GM12872 (cell line): ENCODE data around the gene UNC45A.

ENCODE experiments used
- TF ChIP-seq, protein P1 (sequence below): IDR thresholded peaks from 3 replicates; pipeline ENCODE4 v1.5.1; 2011; ENCODE audit warnings: low read depth, mild to moderate bottlenecking, low read length, moderate library complexity; ENCODE audit not compliant: insufficient read depth

UNC45A gene

DNA sequence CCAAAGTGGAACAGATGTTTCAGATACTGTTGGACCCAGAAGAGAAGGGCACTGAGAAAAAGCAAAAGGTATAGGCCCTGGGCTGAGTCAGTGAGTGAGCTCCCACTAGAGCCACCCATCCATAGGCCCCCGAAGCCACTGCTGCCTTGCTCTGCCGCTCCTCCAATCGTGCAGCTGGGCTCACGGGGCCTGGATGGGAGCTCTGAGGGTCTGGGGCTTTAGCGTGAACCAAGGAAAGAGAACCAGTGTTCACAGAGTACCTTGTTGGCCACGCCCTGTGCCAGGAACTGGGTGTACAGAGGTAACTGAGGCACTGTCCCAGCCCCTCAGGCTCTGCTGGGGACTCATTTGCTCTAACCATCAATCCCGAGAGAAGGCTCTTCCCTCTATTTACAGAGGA lies 4.7 kb downstream of the UNC45A start:
- TF ChIP-seq, protein P1, sequence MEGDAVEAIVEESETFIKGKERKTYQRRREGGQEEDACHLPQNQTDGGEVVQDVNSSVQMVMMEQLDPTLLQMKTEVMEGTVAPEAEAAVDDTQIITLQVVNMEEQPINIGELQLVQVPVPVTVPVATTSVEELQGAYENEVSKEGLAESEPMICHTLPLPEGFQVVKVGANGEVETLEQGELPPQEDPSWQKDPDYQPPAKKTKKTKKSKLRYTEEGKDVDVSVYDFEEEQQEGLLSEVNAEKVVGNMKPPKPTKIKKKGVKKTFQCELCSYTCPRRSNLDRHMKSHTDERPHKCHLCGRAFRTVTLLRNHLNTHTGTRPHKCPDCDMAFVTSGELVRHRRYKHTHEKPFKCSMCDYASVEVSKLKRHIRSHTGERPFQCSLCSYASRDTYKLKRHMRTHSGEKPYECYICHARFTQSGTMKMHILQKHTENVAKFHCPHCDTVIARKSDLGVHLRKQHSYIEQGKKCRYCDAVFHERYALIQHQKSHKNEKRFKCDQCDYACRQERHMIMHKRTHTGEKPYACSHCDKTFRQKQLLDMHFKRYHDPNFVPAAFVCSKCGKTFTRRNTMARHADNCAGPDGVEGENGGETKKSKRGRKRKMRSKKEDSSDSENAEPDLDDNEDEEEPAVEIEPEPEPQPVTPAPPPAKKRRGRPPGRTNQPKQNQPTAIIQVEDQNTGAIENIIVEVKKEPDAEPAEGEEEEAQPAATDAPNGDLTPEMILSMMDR, result no peak

DNA sequence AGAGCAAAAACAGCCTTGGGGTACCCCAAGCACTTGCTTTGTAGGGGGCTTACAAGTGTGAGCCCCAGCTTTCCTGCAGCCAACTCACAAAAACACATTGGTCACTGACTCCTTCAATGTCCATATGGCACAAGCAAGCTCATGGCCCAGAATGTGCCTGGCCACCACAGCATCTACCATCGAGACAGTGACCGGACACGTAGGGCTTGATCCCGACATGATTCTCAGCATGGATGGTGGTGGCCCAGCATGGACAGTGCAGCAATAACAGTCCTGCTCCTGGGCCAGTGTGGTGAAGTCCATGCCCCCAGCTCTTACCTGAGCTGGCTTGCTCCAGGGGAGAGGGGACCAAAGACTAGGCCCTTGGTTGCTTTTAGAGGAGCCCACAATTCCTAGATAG lies 6.0 kb downstream of the UNC45A start:
- TF ChIP-seq, protein P1, result no peak

DNA sequence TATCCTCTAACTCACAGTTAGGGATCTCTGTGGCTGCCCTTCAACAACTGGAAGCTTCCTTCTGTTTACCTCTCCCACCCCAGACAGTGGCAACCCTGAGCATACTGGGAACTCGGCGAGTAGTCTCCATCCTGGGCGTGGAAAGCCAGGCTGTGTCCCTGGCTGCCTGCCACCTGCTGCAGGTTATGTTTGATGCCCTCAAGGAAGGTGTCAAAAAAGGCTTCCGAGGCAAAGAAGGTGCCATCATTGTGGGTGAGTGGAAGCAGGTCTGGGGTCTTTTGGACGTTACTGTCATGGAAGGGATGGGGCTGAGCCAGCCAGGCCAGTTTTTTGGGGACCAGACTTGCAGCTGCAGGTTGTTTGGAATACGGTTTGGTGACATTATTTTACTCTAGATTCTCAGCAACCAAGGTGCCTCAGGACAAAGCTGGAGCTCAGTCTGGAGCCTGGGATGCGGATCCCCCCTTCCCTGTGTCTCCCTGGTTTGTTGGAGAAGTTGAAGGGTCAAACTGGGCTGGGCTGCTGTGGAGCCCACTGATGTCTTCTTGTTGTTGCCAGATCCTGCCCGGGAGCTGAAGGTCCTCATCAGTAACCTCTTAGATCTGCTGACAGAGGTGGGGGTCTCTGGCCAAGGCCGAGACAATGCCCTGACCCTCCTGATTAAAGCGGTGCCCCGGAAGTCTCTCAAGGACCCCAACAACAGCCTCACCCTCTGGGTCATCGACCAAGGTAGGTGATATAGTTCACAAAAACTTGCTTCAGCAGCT lies 7.5 kb downstream of the UNC45A start:
- TF ChIP-seq, protein P1, result no peak

- TF ChIP-seq, protein P1, result no peak
Observed at GRCh38 chr15:90945091-90945490, 10.0 kb downstream of the UNC45A start.

GRCh38 chr15:90946538-90946937 lies 11.5 kb downstream of the UNC45A start:
- TF ChIP-seq, protein P1, result no peak

DNA sequence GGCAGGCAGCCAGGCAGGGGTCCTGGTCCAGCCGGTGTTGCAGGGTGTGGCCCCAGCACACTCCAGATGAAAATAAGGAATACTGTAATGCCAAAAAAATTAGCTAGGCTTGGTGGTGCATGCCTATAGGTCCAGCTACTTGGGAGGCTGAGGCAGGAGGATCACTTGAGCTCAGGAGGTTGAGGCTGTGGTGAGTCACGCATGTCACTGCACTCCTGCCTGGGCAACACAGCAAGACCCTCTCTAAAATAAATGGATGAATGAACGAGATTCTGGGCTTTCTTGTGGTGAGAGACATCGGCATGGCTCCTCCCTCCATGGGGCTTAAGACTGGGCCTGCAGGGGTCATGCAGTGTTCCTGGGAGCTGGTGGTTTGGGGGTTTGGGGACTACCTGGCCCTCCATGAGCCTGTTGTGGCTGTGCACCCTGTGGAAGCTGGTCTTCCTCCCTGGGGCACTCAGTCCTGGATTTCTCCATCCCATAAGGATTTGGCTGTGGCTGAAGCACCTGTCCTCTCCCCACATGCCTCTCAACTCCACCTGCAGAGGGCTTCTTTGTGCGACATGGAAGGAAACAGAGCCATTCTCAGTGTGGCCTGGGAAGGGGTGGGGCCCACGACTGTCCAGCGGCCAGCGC lies 12.0 kb downstream of the UNC45A start:
- TF ChIP-seq, protein P1, result no peak

DNA sequence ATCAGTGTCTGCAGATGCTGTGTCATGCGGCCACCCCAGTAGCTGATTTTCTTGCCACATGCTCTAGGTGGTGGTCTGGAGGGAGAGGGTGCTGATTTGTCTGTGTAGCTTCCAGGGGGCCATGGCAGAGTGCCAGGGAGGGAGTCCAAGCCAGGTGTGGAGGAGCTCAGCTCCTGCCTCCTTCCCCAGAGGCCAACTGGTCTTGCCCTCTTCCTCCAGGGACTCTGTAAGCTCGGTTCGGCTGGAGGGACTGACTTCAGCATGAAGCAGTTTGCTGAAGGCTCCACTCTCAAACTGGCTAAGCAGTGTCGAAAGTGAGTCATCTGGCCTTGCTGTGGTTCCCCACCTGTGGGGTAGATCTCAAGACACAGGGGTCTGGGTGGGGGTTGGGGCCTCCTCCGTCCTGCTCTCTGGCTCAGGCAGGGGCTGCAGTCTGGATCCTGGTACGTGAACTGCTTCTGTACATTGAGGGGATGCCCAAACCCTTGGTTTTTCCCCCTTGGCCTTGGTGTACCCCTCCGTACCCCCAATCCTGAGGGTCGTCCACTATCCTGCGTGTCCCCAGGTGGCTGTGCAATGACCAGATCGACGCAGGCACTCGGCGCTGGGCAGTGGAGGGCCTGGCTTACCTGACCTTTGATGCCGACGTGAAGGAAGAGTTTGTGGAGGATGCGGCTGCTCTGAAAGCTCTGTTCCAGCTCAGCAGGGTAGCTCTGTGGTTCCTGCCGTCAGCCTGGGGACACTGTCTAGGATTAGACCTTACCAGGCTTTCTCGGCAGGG lies 12.7 kb downstream of the UNC45A start:
- TF ChIP-seq, protein P1, result no peak
